COLO829 (cell line): Measurements from ENCODE around the gene MGME1.
A peak's percentile ranks its signal among the peaks of the same experiment; 100 is the strongest.

ENCODE experiments used
- DNase-seq: peaks from one replicate; pipeline ENCODE4 v3.0.0; 2012; ENCODE audit warnings: low spot score

The MGME1 gene

DNA sequence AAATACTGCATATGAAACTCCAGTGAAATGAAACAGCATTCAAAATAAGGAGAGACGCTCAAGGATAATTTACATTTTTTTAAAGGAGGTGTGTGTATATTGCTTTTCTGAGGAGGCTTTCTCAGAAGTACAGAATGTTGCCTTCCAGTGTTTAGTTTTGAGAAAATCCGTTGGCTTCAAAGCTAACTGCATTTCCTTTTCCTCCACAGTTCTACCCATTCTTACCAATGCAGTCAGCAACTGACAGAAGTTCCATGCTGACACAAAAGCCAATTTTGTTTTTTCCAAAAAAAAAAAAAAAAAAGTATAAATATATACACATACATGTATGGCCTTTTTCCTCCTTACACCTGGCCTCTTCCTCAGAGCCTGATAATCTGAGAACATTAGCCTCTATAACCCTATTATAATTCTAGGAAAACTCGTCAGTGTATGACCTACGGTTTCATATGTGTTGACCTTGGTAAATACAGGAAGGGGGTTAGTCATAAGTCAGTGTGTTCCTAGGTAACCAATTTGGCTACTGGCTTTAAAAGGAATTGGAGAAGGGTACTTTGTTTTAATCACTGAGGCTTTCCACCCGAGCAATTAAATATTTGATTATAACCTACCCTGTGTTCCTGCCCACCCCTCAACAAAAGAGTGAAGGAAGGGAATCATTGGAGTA lies 24.2 kb downstream of the MGME1 start:
- DNase-seq = no peak

DNA sequence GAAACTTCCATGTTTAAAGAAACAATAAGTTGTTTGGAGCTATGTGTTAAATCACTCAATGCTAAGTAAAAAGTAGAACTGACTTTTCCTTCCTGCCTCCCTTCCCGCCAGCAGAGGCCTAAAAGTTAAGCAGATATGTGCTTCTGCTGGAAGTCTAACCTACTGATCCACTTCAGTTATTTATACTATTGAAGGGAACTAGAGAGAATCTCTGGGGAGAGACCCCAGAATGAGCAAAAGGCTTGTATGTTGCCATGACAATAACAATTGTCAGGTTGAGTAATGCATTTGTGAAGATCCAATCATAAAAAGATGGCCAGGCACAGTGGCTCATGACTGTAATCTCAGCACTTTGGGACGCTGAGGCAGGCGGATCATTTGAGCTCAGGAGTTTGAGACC lies 24.7 kb downstream of the MGME1 start:
- no peak for DNase-seq

DNA sequence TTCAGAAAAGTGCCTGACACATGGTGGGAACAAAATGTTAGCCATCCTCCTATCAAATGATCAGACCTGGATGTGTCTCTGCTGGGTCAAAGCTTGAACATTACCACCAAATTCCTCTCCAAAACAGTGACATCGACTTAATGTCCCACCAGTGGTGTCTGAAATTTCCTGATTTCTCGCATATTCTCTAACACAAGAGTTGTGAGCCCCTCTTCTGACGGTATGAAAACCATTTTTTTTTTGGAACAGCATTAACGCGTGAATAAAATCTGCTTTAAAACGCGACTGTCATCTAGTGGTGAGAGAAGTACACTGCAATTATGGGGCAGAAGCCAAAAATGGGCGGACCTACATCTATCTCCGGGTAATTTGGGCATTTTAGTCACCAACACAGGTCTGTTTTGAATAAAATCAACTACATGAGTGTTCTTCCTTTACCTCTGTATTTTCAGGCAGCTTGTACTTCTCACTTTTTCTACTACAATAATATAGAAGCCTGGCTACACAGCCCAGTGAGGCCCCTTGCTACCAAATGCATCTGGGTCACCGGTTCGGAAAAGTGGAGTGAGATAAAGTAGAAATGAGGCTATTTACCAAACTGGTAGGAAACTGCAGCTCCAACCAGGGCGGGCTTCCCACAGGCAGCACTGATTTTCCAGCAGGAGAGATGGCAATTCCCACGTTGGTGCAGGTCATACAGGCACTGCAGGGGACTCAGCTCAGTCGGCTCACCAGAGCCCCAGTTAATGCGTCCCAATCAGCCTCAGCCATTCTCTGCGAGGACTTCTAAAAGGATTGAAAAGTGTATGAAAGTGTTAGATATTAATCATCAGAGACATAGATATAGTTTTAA lies 27.4 kb downstream of the MGME1 start:
- DNase-seq = peak; percentile 80

DNA sequence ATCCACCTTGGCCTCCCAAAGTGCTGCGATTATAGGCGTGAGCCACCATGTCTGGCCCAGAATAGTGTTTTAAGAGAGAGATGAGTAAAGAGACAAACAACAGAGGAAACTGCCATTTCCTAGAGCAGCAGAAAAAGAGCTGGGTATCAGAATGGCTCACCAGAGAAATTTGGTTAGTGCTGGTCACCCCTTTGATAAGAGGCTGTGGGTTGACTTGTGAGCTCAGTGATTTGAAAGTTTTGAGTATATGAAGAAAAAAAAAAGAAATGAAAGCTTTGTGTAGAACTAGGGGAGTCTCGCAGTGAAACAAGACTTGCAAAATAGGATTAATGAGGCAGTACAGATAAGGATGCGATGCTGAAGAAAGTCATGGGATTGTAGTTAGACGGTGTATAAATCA lies 29.6 kb downstream of the MGME1 start:
- DNase-seq = no peak

DNA sequence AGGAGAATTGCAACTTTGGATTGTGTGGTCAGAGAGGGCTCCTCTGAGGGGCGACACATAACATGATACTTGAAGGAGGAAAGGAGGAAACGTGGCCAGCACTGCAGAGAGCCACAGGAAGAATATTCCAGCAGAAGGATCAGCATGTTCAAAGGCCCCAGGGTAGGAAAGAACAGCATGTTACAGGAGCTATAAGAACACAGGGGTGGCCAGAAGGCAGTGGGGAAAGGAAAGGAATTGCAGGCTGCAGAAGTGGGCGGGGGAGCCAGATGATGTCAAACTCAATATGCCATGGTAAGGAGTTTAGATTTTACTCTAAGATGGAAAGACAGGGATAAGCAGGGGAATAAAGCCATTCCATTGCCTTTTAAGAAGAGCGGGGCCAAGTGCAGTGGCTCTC lies 30.7 kb downstream of the MGME1 start:
- DNase-seq = no peak

DNA sequence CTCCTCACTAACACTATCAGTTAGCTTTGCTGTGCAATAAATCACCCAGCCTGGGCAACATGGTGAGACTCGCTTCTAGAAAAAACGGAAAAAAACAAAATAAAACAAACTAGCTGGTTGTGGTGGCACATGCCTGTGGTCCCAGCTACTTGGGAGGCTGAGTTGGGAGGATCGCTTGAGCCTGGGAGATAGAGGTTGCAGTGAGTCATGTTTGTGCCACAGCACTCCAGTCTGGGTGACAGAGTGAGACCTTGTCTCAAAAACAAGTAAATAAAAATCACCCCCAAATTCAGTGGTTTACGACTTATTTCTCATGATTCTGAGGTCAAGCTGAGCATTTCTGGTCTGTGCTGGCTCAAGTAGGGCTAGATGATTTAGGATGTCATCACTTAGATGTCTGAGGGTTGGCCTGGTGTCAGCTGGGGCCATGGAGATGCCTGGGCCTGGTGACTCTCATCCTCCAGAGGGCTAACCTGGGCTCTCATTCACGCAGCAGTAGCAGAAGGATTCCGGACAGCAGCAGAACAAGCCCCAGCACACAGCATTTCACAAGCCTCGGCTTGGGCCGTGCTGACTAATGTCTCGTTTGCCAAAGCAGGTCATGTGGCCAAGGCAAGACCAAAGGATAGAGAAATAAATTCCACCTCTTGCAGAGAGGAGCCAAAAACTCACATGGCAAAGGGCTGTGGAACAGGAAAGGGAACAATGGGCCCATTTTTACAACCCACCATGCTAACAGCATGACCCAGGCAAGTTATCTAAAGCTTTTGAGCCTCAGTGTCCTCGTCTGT lies 32.5 kb downstream of the MGME1 start:
- DNase-seq = peak; percentile 88

GRCh38 chr20:18003897-18004296 lies 35.1 kb downstream of the MGME1 start:
- DNase-seq = no peak

- no peak for DNase-seq
Observed at GRCh38 chr20:18004384-18005031, 35.7 kb downstream of the MGME1 start.

DNA sequence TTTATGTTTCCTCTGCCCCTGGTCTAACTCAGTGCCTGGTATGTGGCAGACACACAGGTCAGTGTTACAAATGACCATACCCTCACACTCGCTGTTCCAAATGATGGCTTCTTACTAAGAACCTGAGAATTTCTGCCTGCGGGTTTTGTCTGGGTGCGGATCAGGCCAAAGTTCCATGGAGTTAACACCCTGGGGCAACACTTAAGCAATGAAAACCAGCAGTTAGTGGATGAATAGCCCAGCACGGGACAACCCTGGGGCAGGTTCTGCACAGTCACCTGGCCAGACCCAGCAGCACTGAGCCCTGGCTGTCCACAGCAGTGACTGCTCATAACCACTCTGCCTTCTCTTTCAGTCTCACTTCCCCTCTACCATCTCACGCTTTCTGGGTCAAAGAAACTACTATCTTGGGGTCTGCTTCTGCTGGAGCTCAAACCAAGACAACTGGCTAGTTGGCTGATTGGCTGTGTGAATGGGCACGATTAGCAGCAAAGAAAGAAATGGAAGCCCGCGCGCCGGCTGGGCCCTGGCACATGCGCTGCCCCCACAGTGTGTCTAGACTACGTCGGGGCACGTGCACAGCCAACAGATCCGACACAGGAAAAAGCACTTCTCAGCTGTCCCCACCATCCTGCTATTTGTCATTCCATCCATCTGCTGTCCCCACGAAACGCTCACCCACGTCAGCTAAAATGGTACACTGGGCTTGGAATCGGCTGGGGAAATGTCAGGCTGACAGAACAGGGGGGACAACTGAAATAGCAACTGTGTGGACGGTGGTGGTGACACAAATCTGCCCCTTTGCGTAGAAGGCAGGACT lies 36.6 kb downstream of the MGME1 start:
- DNase-seq = no peak

DNA sequence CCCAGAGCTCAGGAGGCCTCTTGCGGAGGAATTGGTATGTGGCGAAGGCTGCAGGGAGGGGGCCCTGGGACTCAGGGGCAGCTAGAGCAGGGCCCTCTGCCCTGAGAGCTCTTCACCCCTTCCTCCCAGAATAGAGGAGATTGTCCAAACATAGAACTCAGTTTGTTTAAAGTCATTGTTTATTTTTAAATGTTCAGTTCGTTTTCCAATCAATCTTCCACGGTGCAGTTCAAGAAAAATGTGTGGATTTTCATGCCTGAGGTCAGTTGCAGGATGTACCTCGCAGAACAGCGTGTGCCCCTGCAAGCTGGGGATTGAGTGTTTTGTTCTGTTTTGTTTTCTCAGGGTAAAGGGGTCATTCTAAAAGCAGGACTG lies 37.2 kb downstream of the MGME1 start:
- DNase-seq = no peak

DNA sequence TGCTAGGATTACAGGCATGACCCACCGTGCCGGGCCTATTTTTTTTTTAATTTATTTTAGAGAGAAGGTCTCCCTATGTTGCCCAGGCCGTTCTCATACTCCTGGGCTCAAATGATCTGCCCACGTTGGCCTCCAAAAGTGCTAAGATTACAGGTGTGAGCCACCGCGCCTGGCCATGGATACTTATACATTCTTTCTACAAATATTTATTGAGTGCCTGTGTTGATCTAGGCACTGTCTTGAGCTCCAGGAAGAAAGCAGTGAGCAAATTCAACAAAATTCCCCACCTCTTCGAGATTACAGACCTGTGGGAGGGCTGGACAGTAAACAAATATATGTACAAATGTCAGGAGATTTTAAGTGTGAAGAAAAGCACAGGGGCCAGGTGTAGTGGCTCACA lies 37.9 kb downstream of the MGME1 start:
- no peak for DNase-seq

DNA sequence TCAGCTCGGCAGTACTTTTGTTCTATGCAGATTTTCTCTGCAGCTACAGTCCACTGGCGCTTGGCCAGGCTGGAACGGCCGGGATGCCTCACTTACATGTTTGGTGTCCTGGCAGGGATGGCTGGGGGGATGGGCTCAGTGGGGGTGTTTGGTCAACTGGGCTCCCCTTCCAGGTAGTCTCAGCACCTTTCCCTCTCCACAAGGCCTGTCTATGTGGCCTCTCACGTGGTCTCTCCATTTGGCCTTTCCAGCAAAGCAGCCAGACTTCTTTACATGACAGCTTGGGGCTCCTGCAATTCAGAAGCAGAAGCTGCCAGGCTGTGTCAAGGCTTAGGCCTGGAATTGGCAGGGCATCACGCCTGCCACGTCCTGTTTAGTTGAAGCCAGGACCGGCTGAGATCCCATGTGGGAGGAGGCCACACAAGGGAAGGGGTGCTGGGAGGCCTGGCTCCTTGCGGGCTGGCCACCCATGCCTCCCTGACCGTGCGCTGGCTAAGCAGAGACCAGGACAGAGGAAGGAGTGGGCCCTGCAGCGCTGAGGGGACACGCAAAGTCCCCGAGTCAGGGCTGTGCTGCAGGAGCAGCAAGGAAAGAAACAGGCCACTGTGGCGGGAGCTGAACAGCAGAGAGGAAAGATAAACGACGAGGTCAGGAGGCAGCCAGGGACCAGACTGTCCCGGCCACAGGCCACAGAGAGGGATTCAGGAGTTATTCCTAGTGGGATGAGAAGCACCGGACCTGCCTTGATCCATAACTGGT lies 38.9 kb downstream of the MGME1 start:
- DNase-seq = no peak

DNA sequence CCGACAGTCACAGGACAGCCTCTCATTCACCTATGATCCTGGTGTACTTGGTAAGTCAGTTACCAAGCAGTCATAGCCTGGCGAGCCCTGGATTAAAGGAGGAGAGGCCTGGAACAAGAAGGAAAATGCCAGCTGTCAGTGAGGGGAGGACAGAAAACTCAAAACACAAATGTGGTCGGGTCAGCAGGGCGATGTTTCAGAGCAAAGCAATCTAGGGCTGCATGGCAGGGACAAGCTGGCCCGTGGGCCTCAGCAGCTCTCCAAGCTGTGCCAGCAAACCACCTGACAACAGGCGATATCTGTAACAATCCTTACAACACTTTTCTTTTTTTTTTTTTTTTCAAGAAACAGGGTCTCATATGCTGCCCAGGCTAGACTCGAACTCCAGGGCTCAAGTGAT lies 40.3 kb downstream of the MGME1 start:
- DNase-seq = no peak

DNA sequence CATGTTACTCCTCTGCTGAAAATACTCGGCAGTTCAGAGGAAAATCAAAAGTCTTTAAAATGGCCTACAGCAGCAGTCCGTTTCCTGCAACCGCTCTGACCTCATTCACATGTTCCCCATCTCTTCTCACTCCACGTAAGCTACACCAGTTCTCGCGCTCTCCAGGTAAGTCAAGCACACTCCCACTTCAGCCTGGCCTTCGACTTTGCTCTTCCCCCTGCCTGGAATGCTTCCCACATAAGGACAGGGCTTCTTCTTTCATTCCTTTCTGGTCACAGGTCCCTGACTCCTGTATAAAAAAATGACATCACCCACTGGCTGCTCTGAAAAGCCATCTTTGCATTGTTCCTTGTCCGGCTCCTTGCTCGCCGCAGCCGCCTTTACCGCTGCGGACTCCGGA lies 42.7 kb downstream of the MGME1 start:
- DNase-seq = no peak

GRCh38 chr20:18011951-18012645 lies 43.3 kb downstream of the MGME1 start:
- no peak for DNase-seq

- no peak for DNase-seq
Observed at GRCh38 chr20:18012901-18013300, 44.1 kb downstream of the MGME1 start.

DNA sequence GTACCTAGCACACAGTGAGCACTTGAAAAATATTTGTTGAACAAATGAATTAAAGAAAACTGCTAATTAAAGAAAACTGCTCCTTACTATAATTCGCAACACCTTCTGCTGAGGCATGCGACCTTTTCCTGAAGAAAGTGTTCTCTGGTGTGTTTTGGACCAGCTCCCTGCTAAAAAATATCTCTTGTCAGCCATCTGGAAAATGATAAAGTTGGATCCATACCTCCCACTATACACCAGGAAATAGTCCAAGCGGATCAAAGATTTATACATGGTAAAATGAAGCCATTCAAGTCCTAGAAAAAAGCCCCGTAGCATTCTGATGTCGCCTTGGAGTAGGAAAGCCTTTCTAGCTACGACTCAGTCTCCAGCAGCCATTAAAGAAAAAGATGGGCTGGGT lies 45.6 kb downstream of the MGME1 start:
- DNase-seq = no peak

GRCh38 chr20:18016772-18017171 lies 48.0 kb downstream of the MGME1 start:
- DNase-seq = no peak

DNA sequence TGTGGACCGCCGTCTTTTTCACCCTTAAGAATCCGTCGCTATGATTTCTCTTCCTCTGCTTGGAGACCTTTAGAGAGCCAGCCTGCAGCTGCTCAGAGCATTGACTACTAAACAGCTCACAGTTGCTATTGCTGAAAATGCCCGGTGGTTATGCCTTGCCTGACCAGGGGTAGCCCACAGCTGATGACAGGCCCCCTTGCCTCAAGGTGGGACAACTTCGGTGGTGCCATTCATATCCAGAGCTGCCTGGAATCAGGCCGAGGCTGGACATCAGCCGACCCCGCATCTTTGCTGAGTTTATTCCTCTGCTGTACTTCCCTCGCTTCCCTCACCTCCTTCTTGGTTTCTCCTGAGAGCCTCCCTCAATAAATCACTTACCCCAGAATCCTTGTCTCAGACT lies 49.3 kb downstream of the MGME1 start:
- no peak for DNase-seq

- DNase-seq = peak; percentile 35
Observed at GRCh38 chr20:18019068-18019467, 50.2 kb downstream of the MGME1 start.
